Epithelial cell of proximal tubule (primary cell): Measurements from ENCODE around the gene FCN1. TPM values are rescaled to one million over a fixed set of nuclear protein-coding genes. Genes with fewer than 3 reads are reported as not detected.

Source experiments
- DNase-seq: peaks from one replicate; pipeline ENCODE4 v3.0.0-alpha.2; 2011; ENCODE audit warnings: low read depth
- H3K4me3 ChIP-seq: 2 replicates; pipeline ENCODE4 v1.5.1; 2011; ENCODE audit warnings: low read depth, mild to moderate bottlenecking, low read length
- CTCF ChIP-seq: conservative IDR thresholded peaks from 2 replicates; pipeline ENCODE4 v1.5.1; 2012; ENCODE audit warnings: low read depth, mild to moderate bottlenecking, low read length
- total RNA-seq: library from RNA; depleted of rRNA; stranded (reverse); fragments of >200 nt; gene quantifications from 2 replicates; pipeline ENCODE4 v1.2.3, GENCODE V29; 2015

FCN1 gene
- total RNA-seq, 1 donor from 2014 or later = not detected

- TF ChIP-seq CTCF = no peak
- no peak for DNase-seq
- H3K4me3 ChIP-seq = no peak overlapping the region
Observed at GRCh38 chr9:134942011-134942787, 24.5 kb upstream of the FCN1 start.

- no peak for DNase-seq
- TF ChIP-seq CTCF = no peak
- no peak overlapping the region for H3K4me3 ChIP-seq
Observed at GRCh38 chr9:134940236-134941208, 22.8 kb upstream of the FCN1 start.

- H3K4me3 ChIP-seq = no peak overlapping the region
- TF ChIP-seq CTCF = no peak
- no peak for DNase-seq
Observed at GRCh38 chr9:134939836-134940235, 22.1 kb upstream of the FCN1 start.

- H3K4me3 ChIP-seq = no peak overlapping the region
- no peak for DNase-seq
- no peak for TF ChIP-seq CTCF
Observed at GRCh38 chr9:134939080-134939733, 21.5 kb upstream of the FCN1 start.

GRCh38 chr9:134938346-134939079 is 20.8 kb upstream of the FCN1 start:
- no peak for TF ChIP-seq CTCF
- no peak for DNase-seq
- no peak overlapping the region for H3K4me3 ChIP-seq
